Stimulated activated CD4-positive, alpha-beta T cell treated with anti-CD3 and anti-CD28 coated beads, Interleukin-15, amount 100 ng/mL, for 24 hours (primary cell): ENCODE data around the gene PYGB.
"Not testable (repeated sequence)": the region's sequence is repeated elsewhere in the genome, so short reads cannot be mapped to it uniquely, and the experiment has no call there.

ENCODE experiments used
- DNase-seq: peaks from one replicate; pipeline ENCODE4 v3.0.0-alpha.2; 2020

PYGB gene

GRCh38 chr20:25249198-25249931 is 1.5 kb downstream of the PYGB start:
- DNase-seq: no peak

- DNase-seq: no peak
Observed at GRCh38 chr20:25250508-25250907, 2.6 kb downstream of the PYGB start.

GRCh38 chr20:25251019-25251418 is 3.1 kb downstream of the PYGB start:
- DNase-seq: no peak

- no peak for DNase-seq
Observed at GRCh38 chr20:25251558-25251957, 3.7 kb downstream of the PYGB start.

- DNase-seq: no peak
Observed at GRCh38 chr20:25252230-25252651, 4.4 kb downstream of the PYGB start.

GRCh38 chr20:25252686-25253421 is 5.0 kb downstream of the PYGB start:
- no peak for DNase-seq

GRCh38 chr20:25253606-25254275 is 5.9 kb downstream of the PYGB start:
- DNase-seq: no peak

- DNase-seq: no peak
Observed at GRCh38 chr20:25254571-25254970, 6.7 kb downstream of the PYGB start.

- no peak for DNase-seq
Observed at GRCh38 chr20:25254986-25255680, 7.2 kb downstream of the PYGB start.

- no peak for DNase-seq
Observed at GRCh38 chr20:25256226-25256859, 8.5 kb downstream of the PYGB start.

GRCh38 chr20:25257130-25257529 is 9.2 kb downstream of the PYGB start:
- no peak for DNase-seq

GRCh38 chr20:25257756-25258475 is 10.0 kb downstream of the PYGB start:
- DNase-seq: no peak

- no peak for DNase-seq
Observed at GRCh38 chr20:25258476-25258805, 10.6 kb downstream of the PYGB start.

GRCh38 chr20:25258828-25259227 is 10.9 kb downstream of the PYGB start:
- no peak for DNase-seq

GRCh38 chr20:25259358-25259757 is 11.5 kb downstream of the PYGB start:
- no peak for DNase-seq

- DNase-seq: no peak
Observed at GRCh38 chr20:25259788-25260254, 11.9 kb downstream of the PYGB start.

GRCh38 chr20:25260770-25261437 is 13.0 kb downstream of the PYGB start:
- not testable (repeated sequence) for DNase-seq

GRCh38 chr20:25269057-25269832 is 21.4 kb downstream of the PYGB start:
- no peak for DNase-seq

GRCh38 chr20:25269833-25270170 is 21.9 kb downstream of the PYGB start:
- peak; percentile 0 for DNase-seq

GRCh38 chr20:25270829-25271251 is 23.0 kb downstream of the PYGB start:
- peak; percentile 0 for DNase-seq
